ENCODE results near the gene GPI.

DNA sequence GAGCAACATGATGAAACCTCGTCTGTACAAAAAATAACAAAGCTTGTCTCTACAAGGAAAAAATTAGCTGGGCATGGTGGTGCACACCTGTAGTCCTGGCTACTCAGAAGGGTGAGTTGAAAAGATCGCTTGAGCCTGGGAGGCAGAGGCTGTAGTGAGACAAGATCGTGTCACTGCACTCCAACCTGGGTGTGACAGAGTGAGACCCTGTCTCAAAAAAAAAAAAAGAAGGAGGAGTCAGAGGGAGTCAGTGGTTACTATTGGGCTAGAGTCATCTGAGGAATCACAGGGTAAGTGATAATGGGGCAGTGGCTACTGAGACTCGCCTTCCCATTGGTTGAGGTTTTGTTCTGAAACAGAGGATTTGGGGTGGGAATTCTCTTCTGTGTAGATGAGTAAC is 1.9 kb upstream of the GPI start:
- TF ChIP-seq EZH2 (IDR thresholded peaks at IDR 0.05; ENCODE audit: low read length, missing control alignments) = no peak
- TF ChIP-seq CTCF (conservative IDR thresholded peaks at IDR 0.05 in 1 of 2, IDR thresholded peaks at IDR 0.05 in 1 of 2; ENCODE audit: low read depth in 1 of 2, low read length in 2 of 2) = no peak

Measured in fibroblast of lung (primary cell).